ENCODE results near the gene SPACA5B. TPM values are rescaled to one million over a fixed set of nuclear protein-coding genes. Genes with fewer than 3 reads are reported as not detected.
"Not testable (repeated sequence)": the region's sequence is repeated elsewhere in the genome, so short reads cannot be mapped to it uniquely, and the experiment has no call there.

Gene SPACA5B
- total RNA-seq, 1 experiment from 2014 or later, result not detected

DNA sequence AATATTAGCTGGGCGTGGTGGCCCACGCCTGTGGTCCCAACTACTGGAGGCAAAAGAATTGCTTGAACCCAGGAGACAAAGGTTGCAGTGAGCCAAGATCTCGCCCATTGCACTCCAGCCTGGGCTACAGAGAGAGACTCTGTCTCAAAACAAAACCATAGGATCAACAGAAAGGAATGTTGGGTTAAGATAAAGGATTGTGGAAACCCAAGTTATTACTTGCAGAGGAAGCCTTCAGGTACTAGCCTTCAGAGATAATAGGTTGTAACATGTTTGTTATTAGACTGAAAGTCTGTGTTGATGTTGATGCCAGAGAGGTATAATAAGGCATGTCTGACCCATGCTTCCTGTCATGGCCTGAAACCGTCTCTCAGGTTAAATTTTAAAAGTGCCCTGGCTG lies 49.3 kb downstream of the SPACA5B start:
- CTCF ChIA-PET, result no interaction called here
- Mint-ChIP-seq H3K27ac (ENCODE audit: unreplicated experiment) (no peak overlapping the region), H3K9me3 (ENCODE audit: low read depth, unreplicated experiment) (no peaks in the 10 kb centered on the region), H3K4me3 (ENCODE audit: low read depth, unreplicated experiment) (no peak overlapping the region), H3K4me1 (ENCODE audit: low read depth, unreplicated experiment) (no peaks in the 10 kb centered on the region), H3K36me3 (ENCODE audit: insufficient read depth, unreplicated experiment) (no peaks in the 10 kb centered on the region), H3K27me3 (ENCODE audit: unreplicated experiment) (peaks cover 31% of the 10 kb centered on the region)
- DNase-seq, result no peak
- TF ChIP-seq, protein P1, sequence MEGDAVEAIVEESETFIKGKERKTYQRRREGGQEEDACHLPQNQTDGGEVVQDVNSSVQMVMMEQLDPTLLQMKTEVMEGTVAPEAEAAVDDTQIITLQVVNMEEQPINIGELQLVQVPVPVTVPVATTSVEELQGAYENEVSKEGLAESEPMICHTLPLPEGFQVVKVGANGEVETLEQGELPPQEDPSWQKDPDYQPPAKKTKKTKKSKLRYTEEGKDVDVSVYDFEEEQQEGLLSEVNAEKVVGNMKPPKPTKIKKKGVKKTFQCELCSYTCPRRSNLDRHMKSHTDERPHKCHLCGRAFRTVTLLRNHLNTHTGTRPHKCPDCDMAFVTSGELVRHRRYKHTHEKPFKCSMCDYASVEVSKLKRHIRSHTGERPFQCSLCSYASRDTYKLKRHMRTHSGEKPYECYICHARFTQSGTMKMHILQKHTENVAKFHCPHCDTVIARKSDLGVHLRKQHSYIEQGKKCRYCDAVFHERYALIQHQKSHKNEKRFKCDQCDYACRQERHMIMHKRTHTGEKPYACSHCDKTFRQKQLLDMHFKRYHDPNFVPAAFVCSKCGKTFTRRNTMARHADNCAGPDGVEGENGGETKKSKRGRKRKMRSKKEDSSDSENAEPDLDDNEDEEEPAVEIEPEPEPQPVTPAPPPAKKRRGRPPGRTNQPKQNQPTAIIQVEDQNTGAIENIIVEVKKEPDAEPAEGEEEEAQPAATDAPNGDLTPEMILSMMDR (IDR thresholded peaks at IDR 0.05; ENCODE audit: unreplicated experiment), result no peak
- BruUV-seq (replicated peaks), result no TSS peak
- intact Hi-C loops (cut with micrococcal nuclease; ENCODE audit: unreplicated experiment), result no loop called here

DNA sequence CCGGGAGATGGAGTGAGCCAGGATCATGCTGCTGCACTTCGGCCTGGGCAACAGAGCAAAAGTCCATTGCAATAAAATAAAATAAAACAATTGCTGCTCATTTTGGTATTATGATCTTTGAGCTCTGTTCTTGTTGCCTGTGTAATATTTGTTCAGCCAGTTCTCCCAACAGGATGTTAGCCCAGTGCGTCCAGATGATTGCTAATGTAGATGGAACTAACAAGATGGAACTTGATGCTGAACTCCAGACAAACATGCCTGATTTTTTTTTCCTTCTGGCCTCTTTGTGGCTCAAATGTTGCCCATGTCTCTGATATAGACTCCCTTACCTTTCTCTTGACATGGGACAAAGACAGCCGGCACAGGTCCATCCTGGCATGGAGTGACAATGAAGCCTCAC lies 50.4 kb downstream of the SPACA5B start:
- no TSS peak for BruUV-seq (replicated peaks)
- Mint-ChIP-seq H3K4me1 (ENCODE audit: low read depth, unreplicated experiment) (no peaks in the 10 kb centered on the region), H3K27me3 (ENCODE audit: unreplicated experiment) (peaks cover 42% of the 10 kb centered on the region), H3K36me3 (ENCODE audit: insufficient read depth, unreplicated experiment) (no peaks in the 10 kb centered on the region), H3K9me3 (ENCODE audit: low read depth, unreplicated experiment) (no peaks in the 10 kb centered on the region), H3K27ac (ENCODE audit: unreplicated experiment) (no peak overlapping the region), H3K4me3 (ENCODE audit: low read depth, unreplicated experiment) (no peak overlapping the region)
- intact Hi-C loops (cut with micrococcal nuclease; ENCODE audit: unreplicated experiment), result no loop called here
- CTCF ChIA-PET, result no interaction called here
- TF ChIP-seq, protein P1 (IDR thresholded peaks at IDR 0.05; ENCODE audit: unreplicated experiment), result no peak
- no peak for DNase-seq

DNA sequence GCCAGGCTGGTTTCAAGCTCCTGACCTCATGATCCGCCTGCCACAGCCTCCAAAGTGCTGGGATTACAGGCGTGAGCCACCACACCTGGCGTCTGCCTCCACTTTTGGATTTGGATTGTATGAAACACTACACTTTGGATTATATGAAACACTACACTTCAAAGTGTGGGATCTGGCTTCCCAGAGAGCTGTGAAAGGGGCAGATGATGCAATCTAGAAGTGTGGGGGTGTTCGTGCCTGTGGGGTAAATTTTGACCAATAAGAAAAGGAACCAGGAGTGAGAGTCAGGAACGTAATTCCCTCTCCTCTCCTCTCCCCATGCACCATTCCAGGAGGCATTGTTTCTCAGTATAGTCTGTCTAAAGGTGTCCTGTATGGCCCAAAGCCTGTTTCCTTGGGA lies 51.5 kb downstream of the SPACA5B start:
- H3K9me3 Mint-ChIP-seq (ENCODE audit: low read depth, unreplicated experiment); CTCF ChIA-PET; DNase-seq; H3K4me1 Mint-ChIP-seq (ENCODE audit: low read depth, unreplicated experiment); H3K27ac Mint-ChIP-seq (ENCODE audit: unreplicated experiment); H3K36me3 Mint-ChIP-seq (ENCODE audit: insufficient read depth, unreplicated experiment); intact Hi-C loops (cut with micrococcal nuclease; ENCODE audit: unreplicated experiment); H3K4me3 Mint-ChIP-seq (ENCODE audit: low read depth, unreplicated experiment); BruUV-seq (replicated peaks): not testable (repeated sequence)
- H3K27me3 Mint-ChIP-seq (ENCODE audit: unreplicated experiment), result peaks cover 53% of the 10 kb centered on the region

Other genes with a start within 250 kb of the SPACA5B start
- gene ZNF182, start 126.6 kb upstream of the SPACA5B start, total RNA-seq (2022), result 7.3 and 8.1 TPM in 2 replicates
- gene SPACA5, start 123.6 kb upstream of the SPACA5B start, total RNA-seq (2022), result not detected in 2 replicates
- 2.6 and 2.8 TPM in 2 replicates for gene ZNF630, start 59.0 kb upstream of the SPACA5B start, total RNA-seq (2022)
- gene SSX5, start 66.2 kb downstream of the SPACA5B start, total RNA-seq (2022), result not detected in 2 replicates
- gene SSX1, start 124.8 kb downstream of the SPACA5B start, total RNA-seq (2022), result not detected in 2 replicates
- not detected in 2 replicates for gene SSX3, start 226.1 kb downstream of the SPACA5B start, total RNA-seq (2022)

Measured in Calu3 (cell line).